Stomach (tissue), 9 donors: Measurements from ENCODE around the gene FOSL2. TPM values are rescaled to one million over a fixed set of nuclear protein-coding genes. Genes with fewer than 3 reads are reported as not detected.

Source experiments
- DNase-seq, 2 donors: peaks; one replicate each; pipeline versions ENCODE4 v3.0.0 to v3.0.0-alpha.2; 2013 to 2019
- H3K27ac ChIP-seq, 5 donors: fragments of 200-600 bp in 4 of 5; sonication (generic) in 4 of 5; one replicate each; pipeline ENCODE4 v1.5.1; 2013 to 2019; ENCODE audit warnings: mild to moderate bottlenecking in 1 of 5, moderate library complexity in 1 of 5
- H3K27me3 ChIP-seq, 3 donors: fragments of 200-600 bp; sonication (generic); one replicate each; pipeline ENCODE4 v1.5.1; 2017 to 2019; ENCODE audit warnings: mixed run types in 1 of 3
- H3K36me3 ChIP-seq, 4 donors: fragments of 200-600 bp; sonication (generic); 1 replicate in 3 of 4; 2 replicates in 1 of 4; pipeline ENCODE4 v1.5.1; 2016 to 2019
- H3K4me1 ChIP-seq, 4 donors: fragments of 200-600 bp; sonication (generic); one replicate each; pipeline ENCODE4 v1.5.1; 2016 to 2019
- H3K4me3 ChIP-seq, 4 donors: fragments of 200-600 bp; sonication (generic) in 3 of 4; one replicate each; pipeline ENCODE4 v1.5.1; 2016 to 2019; ENCODE audit warnings: mild to moderate bottlenecking in 1 of 4
- H3K9me3 ChIP-seq, 4 donors: fragments of 200-600 bp; sonication (generic); one replicate each; pipeline ENCODE4 v1.5.1; 2016 to 2019
- EP300 ChIP-seq: sonication (generic); formaldehyde crosslinking; IDR thresholded peaks from one replicate; pipeline ENCODE4 v1.6.1; 2017; ENCODE audit warnings: antibody characterized with exemption
- POLR2A ChIP-seq, 4 donors: fragments of 450-650 bp; IDR thresholded peaks; one replicate each; pipeline ENCODE4 v1.6.1; 2016; ENCODE audit warnings: antibody characterized with exemption in 4 of 4, control low read depth in 2 of 4, mild to moderate bottlenecking in 1 of 4, moderate library complexity in 1 of 4
- POLR2AphosphoS5 ChIP-seq, 3 donors: sonication (generic); formaldehyde crosslinking; IDR thresholded peaks; one replicate each; pipeline ENCODE4 v1.6.1; 2016; ENCODE audit warnings: antibody characterized with exemption in 3 of 3
- WGBS, 5 donors: extraction: QIAGEN DNeasy Blood & Tissue Kit in 3 of 5; methylation state at CpG; one replicate each; pipeline versions ENCODE4 v1.1.5 to v1.1.7; 2013 to 2018; 5-methylcytosine and 5-hydroxymethylcytosine counted together
- intact Hi-C: fragments of 100-400 bp; cut with DNase I; formaldehyde crosslinking; loops from one replicate; pipeline ENCODE4 v1.15.1; 2023; ENCODE audit warnings: low total_unique reads
- polyA plus RNA-seq, 3 donors: library from polyadenylated mRNA; stranded (reverse); fragments of 200-250 nt; gene quantifications; one replicate each; pipeline ENCODE4 v1.2.3, GENCODE V29; 2013
- total RNA-seq, 5 donors: library from RNA; depleted of rRNA; stranded (reverse); fragments of >200 nt; gene quantifications; one replicate each; pipeline versions ENCODE4 v1.1.0 to v1.2.3, GENCODE V29; 2014 to 2016
- TF ChIP-seq, protein P1 (sequence below), 7 experiments: fragments of 450-650 bp in 4 of 7; fragments of 200-600 bp in 3 of 7; sonication (generic) in 3 of 7; IDR thresholded peaks; one replicate each; pipeline ENCODE4 v1.5.1; 2016 to 2019; ENCODE audit warnings: antibody characterized with exemption in 7 of 7, control low read depth in 2 of 7, mild to moderate bottlenecking in 1 of 7
- donor health status: healthy with polysubstance abuse.
- donor health status: Bipolar disorder and iron deficiency.
- donor health status: healthy.

FOSL2 gene
- total and polyA plus RNA-seq, 8 donors: 24.4 to 227 (median 71.2) TPM

DNA sequence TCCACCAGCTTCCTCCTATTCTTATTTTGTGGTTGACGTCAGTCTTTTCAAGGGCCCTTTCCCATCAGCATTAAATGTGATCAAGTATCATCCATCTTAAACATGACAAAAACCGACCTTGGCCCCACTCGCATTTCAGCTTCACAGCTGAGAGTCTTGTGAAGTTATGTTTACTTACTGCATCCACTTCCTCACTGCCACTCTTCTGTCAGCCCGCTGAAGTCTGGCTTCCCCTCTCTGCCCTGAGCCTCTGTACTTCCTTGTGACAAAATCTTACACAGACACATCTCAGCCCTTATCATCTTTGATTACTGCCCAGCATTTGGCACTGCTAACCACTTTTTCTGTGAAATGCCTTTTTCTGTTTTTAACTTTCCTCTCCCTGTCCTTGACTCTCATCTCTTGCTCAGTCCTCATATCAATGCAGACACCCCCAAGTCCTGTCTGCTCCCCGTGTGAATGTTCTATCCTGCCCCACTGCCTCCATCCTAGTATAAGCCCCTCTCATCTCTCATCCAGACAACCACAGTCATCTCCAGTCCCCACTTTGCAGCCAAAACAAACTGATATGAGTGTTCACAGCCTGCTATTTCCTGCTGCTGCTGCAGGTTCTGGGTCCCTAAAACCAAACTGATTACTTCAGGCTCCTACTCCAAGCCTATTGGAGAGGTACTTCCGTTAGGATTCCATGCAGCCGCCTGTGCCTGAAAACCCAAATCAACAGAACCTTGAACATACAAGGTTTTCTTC, 31.4 kb downstream of the FOSL2 start:
- no peaks in the 10 kb centered on the region for H3K27me3 ChIP-seq
- peak overlapping the region; percentile 34 to 67 (median 56) for H3K27ac ChIP-seq
- WGBS, 5 donors: 9 to 17% (median 14%) methylated on average over 7 of the region's 7 CpGs
- H3K4me1 ChIP-seq: peaks cover 0 to 24% (median 14%) of the 10 kb centered on the region in 4 donors
- intact Hi-C loops: no loop called here
- peak; percentile 45 to 66 for DNase-seq
- no peaks in the 10 kb centered on the region for H3K9me3 ChIP-seq
- TF ChIP-seq EP300: no peak
- TF ChIP-seq, protein P1, sequence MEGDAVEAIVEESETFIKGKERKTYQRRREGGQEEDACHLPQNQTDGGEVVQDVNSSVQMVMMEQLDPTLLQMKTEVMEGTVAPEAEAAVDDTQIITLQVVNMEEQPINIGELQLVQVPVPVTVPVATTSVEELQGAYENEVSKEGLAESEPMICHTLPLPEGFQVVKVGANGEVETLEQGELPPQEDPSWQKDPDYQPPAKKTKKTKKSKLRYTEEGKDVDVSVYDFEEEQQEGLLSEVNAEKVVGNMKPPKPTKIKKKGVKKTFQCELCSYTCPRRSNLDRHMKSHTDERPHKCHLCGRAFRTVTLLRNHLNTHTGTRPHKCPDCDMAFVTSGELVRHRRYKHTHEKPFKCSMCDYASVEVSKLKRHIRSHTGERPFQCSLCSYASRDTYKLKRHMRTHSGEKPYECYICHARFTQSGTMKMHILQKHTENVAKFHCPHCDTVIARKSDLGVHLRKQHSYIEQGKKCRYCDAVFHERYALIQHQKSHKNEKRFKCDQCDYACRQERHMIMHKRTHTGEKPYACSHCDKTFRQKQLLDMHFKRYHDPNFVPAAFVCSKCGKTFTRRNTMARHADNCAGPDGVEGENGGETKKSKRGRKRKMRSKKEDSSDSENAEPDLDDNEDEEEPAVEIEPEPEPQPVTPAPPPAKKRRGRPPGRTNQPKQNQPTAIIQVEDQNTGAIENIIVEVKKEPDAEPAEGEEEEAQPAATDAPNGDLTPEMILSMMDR (IDR thresholded peaks at IDR 0.05): no peak
- no peak for TF ChIP-seq POLR2AphosphoS5 (IDR thresholded peaks at IDR 0.05)
- TF ChIP-seq POLR2A (IDR thresholded peaks at IDR 0.05): no peak
- peaks cover 6 to 18% (median 11%) of the 10 kb centered on the region in 4 donors for H3K36me3 ChIP-seq
- H3K4me3 ChIP-seq: no peak overlapping the region

DNA sequence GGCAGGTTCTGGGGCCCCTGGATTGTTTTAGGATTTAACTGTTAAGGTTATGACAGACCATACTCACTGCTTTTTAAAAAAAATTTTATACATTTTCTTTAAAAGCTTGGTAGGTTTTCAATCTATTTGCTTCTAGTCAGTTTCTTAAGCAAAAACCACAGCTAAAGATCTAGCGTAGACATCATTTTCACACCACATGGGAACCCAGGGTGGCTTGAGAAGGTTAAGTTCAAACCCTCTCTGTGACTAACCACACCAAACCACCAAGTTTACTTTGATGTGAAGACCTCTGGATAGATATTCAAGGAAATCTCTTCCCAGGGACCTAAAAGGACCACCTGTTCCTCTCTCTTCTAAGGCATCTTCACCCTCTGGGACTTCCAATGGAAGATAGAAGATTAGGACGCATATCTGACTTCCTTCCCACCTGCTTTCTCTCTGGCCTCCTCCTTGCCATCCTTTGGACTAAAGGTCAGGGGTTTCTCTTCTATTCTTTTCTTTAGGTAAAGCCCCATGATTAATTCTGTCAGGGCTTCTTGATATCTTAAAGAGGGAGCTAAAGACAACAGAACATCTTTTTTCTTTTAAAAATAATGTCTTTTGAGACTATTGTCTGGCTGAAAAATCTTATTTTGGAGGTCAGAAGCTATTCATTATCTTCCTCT, 32.3 kb downstream of the FOSL2 start:
- intact Hi-C loops: no loop called here
- TF ChIP-seq POLR2A (IDR thresholded peaks at IDR 0.05) (no peak), POLR2AphosphoS5 (IDR thresholded peaks at IDR 0.05) (no peak), EP300 (no peak)
- TF ChIP-seq, protein P1 (IDR thresholded peaks at IDR 0.05): no peak
- DNase-seq: no peak
- Histone ChIP-seq H3K4me1 (peaks cover 0 to 23% (median 12%) of the 10 kb centered on the region in 4 donors), H3K4me3 (no peak overlapping the region), H3K27ac (peak overlapping the region; percentile 20 to 67 (median 56)), H3K9me3 (no peaks in the 10 kb centered on the region), H3K27me3 (no peaks in the 10 kb centered on the region), H3K36me3 (peaks cover 6 to 9% (median 7%) of the 10 kb centered on the region in 4 donors)
- WGBS, 5 donors: 78 to 87% (median 81%) methylated on average over 2 of the region's 2 CpGs

DNA sequence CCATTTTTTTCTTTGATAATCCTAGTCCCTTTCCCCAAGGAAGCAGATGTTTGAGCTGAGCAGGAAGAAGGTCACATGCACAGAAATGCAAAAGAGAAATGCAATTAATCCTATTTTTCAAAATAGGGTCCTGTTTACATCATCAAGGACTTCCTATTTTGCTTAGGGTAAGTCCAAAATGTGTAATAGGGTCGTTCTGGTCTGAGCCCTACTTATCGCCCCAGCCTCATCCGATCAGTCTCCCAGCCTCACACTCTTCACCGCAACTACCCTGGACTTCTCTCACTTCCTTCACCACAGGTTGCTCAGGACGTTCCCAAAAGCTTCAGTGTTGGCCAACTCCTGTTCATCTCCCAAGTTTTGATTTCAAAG, 32.8 kb downstream of the FOSL2 start:
- TF ChIP-seq POLR2A (IDR thresholded peaks at IDR 0.05) (no peak), EP300 (no peak), POLR2AphosphoS5 (IDR thresholded peaks at IDR 0.05) (no peak)
- TF ChIP-seq, protein P1 (IDR thresholded peaks at IDR 0.05): no peak
- 75 to 83% (median 78%) methylated on average over 5 of the region's 5 CpGs for WGBS, 5 donors
- Histone ChIP-seq H3K4me1 (peaks cover 0 to 20% (median 12%) of the 10 kb centered on the region in 4 donors), H3K27ac (no peak overlapping the region), H3K9me3 (no peaks in the 10 kb centered on the region), H3K36me3 (peaks cover 2 to 5% (median 3%) of the 10 kb centered on the region in 4 donors), H3K27me3 (no peaks in the 10 kb centered on the region), H3K4me3 (no peak overlapping the region)
- intact Hi-C loops: no loop called here
- DNase-seq: no peak

DNA sequence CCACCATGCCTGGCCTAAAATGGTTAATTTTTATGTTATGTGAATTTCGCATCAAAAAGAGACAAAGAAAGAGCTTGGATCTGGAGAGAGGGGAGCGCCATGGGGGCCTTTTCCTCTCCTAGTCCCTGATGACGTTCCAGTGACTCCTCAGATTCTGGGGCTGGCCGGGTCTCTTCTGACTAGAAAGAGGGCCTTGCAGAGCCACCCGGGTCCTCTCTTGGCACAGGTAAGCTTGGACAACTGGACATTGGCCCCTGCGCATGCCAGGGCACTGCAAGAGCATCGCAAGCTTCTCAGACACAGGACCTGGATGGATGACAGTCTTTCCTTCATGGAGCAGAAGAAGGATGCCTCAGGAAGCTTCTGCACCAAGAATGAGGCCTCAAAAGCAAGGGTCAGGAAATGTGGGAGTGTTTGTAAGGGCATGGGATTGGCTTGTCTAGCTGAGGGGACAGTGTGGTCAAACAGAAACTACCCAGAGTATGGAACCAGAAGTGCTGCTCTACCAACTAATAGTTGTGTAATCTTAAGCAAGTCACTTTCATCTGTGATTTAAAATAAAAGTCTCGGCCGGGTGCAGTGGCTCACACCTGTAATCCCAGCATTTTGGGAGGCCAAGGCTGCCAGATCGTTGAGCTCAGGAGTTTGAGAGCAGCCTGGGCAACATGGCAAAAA, 35.2 kb downstream of the FOSL2 start:
- no peak overlapping the region for H3K27ac ChIP-seq
- peaks cover 0 to under 1% (median 0%) of the 10 kb centered on the region in 4 donors for H3K9me3 ChIP-seq
- whole genome bisulfite sequencing, 5 donors: 78 to 93% (median 92%) methylated on average over 10 of the region's 10 CpGs
- no peak for TF ChIP-seq POLR2AphosphoS5 (IDR thresholded peaks at IDR 0.05)
- TF ChIP-seq, protein P1 (IDR thresholded peaks at IDR 0.05): no peak
- TF ChIP-seq POLR2A (IDR thresholded peaks at IDR 0.05): no peak
- TF ChIP-seq EP300: no peak
- peaks cover 0 to 16% (median 10%) of the 10 kb centered on the region in 4 donors for H3K4me1 ChIP-seq
- intact Hi-C loops: no loop called here
- DNase-seq: no peak
- H3K4me3 ChIP-seq: no peak overlapping the region
- H3K27me3 ChIP-seq: no peaks in the 10 kb centered on the region
- H3K36me3 ChIP-seq: no peaks in the 10 kb centered on the region
